Trophoblast cell (in vitro differentiated cells and primary cell): ENCODE data around the gene OR10V1.

Source experiments
- DNase-seq, 2 donors: peaks; one replicate each; pipeline ENCODE4 v3.0.0-alpha.2; 2016
- H2AFZ ChIP-seq: 2 replicates; pipeline ENCODE4 v1.6.1; 2013; ENCODE audit warnings: low read length, moderate library complexity, mild to moderate bottlenecking; ENCODE audit not compliant: insufficient read depth, poor library complexity
- H2AK5ac ChIP-seq: 2 replicates; pipeline ENCODE4 v1.6.1; 2013; ENCODE audit warnings: mild to moderate bottlenecking, low read length
- H2BK120ac ChIP-seq: 2 replicates; pipeline ENCODE4 v1.6.1; 2013; ENCODE audit warnings: low read length, mild to moderate bottlenecking, moderate library complexity; ENCODE audit not compliant: insufficient read depth, poor library complexity
- H2BK12ac ChIP-seq: 2 replicates; pipeline ENCODE4 v1.6.1; 2013; ENCODE audit warnings: mild to moderate bottlenecking, low read length, moderate library complexity
- H2BK5ac ChIP-seq: 2 replicates; pipeline ENCODE4 v1.6.1; 2013; ENCODE audit warnings: low read length, low read depth, moderate library complexity, mild to moderate bottlenecking; ENCODE audit not compliant: poor library complexity
- H3K14ac ChIP-seq: 2 replicates; pipeline ENCODE4 v1.6.1; 2013; ENCODE audit warnings: mild to moderate bottlenecking, low read length
- H3K18ac ChIP-seq: 2 replicates; pipeline ENCODE4 v1.6.1; 2013; ENCODE audit warnings: mild to moderate bottlenecking, low read length
- H3K23ac ChIP-seq: 2 replicates; pipeline ENCODE4 v1.6.1; 2013; ENCODE audit warnings: low read length
- H3K27ac ChIP-seq: 2 replicates; pipeline ENCODE4 v1.5.1; 2013; ENCODE audit warnings: low read depth, mild to moderate bottlenecking, inconsistent platforms, low read length, moderate library complexity
- H3K27me3 ChIP-seq: 2 replicates; pipeline ENCODE4 v1.6.1; 2013; ENCODE audit warnings: inconsistent platforms, mild to moderate bottlenecking, low read length, moderate library complexity; ENCODE audit not compliant: insufficient read depth
- H3K36me3 ChIP-seq, 2 experiments: 1 replicate in 1 of 2; 2 replicates in 1 of 2; pipeline ENCODE4 v1.6.1; 2013; ENCODE audit warnings: low read length in 2 of 2, mild to moderate bottlenecking in 2 of 2, moderate library complexity in 1 of 2; ENCODE audit not compliant: insufficient read depth in 2 of 2, control insufficient read depth in 1 of 2
- H3K4ac ChIP-seq: 2 replicates; pipeline ENCODE4 v1.6.1; 2013; ENCODE audit warnings: low read depth, mild to moderate bottlenecking, low read length, moderate library complexity
- H3K4me1 ChIP-seq, 2 experiments: 1 replicate in 1 of 2; 2 replicates in 1 of 2; pipeline ENCODE4 v1.6.1; 2013; ENCODE audit warnings: low read length in 2 of 2, mild to moderate bottlenecking in 2 of 2, moderate library complexity in 1 of 2; ENCODE audit not compliant: insufficient read depth in 2 of 2, control insufficient read depth in 1 of 2
- H3K4me2 ChIP-seq: 2 replicates; pipeline ENCODE4 v1.6.1; 2013; ENCODE audit warnings: inconsistent platforms, mild to moderate bottlenecking, low read length, moderate library complexity
- H3K4me3 ChIP-seq: 2 replicates; pipeline ENCODE4 v1.5.1; 2013; ENCODE audit warnings: mild to moderate bottlenecking, low read depth, low read length, inconsistent platforms
- H3K79me1 ChIP-seq: one replicate; pipeline ENCODE4 v1.6.1; 2013; ENCODE audit warnings: low read length
- H3K79me2 ChIP-seq: 2 replicates; pipeline ENCODE4 v1.6.1; 2013; ENCODE audit warnings: low read length, mild to moderate bottlenecking; ENCODE audit not compliant: control insufficient read depth, insufficient read depth, poor library complexity
- H3K9ac ChIP-seq: 2 replicates; pipeline ENCODE4 v1.6.1; 2013; ENCODE audit warnings: mild to moderate bottlenecking, low read length
- H3K9me3 ChIP-seq: 2 replicates; pipeline ENCODE4 v1.6.1; 2013; ENCODE audit warnings: low read depth, mild to moderate bottlenecking, control low read depth, inconsistent platforms, low read length; ENCODE audit not compliant: insufficient read depth
- H4K12ac ChIP-seq: 2 replicates; pipeline ENCODE4 v1.6.1; 2013; ENCODE audit warnings: low read depth, mild to moderate bottlenecking, low read length, moderate library complexity
- H4K8ac ChIP-seq: 2 replicates; pipeline ENCODE4 v1.6.1; 2013; ENCODE audit warnings: low read depth, mild to moderate bottlenecking, low read length, moderate library complexity
- H4K91ac ChIP-seq: one replicate; pipeline ENCODE4 v1.6.1; 2013; ENCODE audit warnings: low read depth, mild to moderate bottlenecking, low read length, moderate library complexity
- WGBS: extraction: QIAGEN DNeasy Blood & Tissue Kit; methylation state at CpG from one replicate; pipeline ENCODE4 v1.1.7; 2013; ENCODE audit warnings: missing lambda C conversion rate; ENCODE audit not compliant: insufficient read length, insufficient coverage; ENCODE audit errors: extremely low coverage; 5-methylcytosine and 5-hydroxymethylcytosine counted together

The OR10V1 gene

DNA sequence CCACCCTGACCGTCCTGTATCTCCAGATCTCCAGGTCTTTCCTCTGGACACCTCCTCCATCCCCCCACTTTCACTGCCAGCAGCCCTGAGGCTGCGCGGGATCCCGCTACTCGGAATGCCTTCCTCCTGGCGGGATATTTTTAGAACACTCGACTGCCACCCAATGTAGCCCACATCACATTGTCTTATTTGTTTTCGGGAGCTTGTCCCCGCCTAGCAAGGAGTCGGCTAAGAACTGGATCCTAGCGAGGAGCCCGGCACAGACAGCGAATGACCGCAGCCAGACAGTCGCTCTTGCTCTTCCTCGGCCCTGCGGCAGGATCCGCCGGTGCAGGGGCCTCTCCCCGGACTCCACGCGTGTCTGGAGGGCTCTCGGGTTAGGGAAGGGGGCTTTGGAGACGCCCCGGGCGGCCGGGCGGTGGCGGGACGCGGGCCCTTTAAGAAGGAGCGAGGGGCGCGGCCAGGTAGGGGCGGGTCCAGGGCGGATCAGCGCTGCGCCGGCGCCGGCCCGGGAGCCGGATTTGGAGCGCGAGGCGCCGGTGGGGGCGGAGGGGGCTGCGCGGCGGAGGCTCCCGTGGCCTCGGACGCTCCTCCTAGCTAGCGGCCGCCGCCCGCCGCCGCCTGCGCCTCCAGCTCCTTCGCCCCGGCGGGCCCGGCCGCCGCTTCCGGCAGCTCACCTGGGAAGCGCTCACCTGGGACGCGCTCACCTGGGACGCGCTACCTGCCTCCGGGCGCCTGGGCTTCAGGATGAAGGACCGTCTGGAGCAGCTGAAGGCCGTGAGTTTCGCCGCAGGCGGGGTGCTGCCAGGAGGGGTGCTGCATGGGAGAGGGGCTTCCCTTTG, 41.4 kb upstream of the OR10V1 start, which contains the start of gene STX3:
Gene STX3, plus strand, starts transcription at position 518 of the 842 bp plus-strand sequence. Its CDS starts 230 bp downstream, at position 748.
- peak within 1 kb of the TSS; percentile 98 for H2AFZ ChIP-seq
- H3K9ac ChIP-seq: peak within 1 kb of the TSS; percentile 73
- peaks cover 6 to 23% of the 10 kb centered on the region in 2 experiments for H3K4me1 ChIP-seq
- no peaks in the 10 kb centered on the region for H3K27me3 ChIP-seq
- H3K4me3 ChIP-seq: peak within 1 kb of the TSS; percentile 84
- peak within 1 kb of the TSS; percentile 98 for H4K91ac ChIP-seq
- H3K36me3 ChIP-seq: peaks cover 2 to 3% of the 10 kb centered on the region in 2 experiments
- H2BK5ac ChIP-seq: peak within 1 kb of the TSS; percentile 98
- H2BK120ac ChIP-seq: peak within 1 kb of the TSS; percentile 95
- H3K14ac ChIP-seq: peak within 1 kb of the TSS; percentile 96
- peak within 1 kb of the TSS; percentile 81 for H3K4ac ChIP-seq
- peaks cover 21% of the 10 kb centered on the region for H3K79me2 ChIP-seq
- H4K12ac ChIP-seq: peak within 1 kb of the TSS; percentile 85
- peaks cover 11% of the 10 kb centered on the region for H3K79me1 ChIP-seq
- no peak within 1 kb of the TSS for H3K23ac ChIP-seq
- H3K27ac ChIP-seq: peak within 1 kb of the TSS; percentile 96
- H2BK12ac ChIP-seq: peak within 1 kb of the TSS; percentile 78
- peak within 1 kb of the TSS; percentile 89 for H3K4me2 ChIP-seq
- H2AK5ac ChIP-seq: peak within 1 kb of the TSS; percentile 28
- peak within 1 kb of the TSS; percentile 94 for H3K18ac ChIP-seq
- WGBS: no CpG with 5 or more reads among the region's 80 CpGs
- no peaks in the 10 kb centered on the region for H3K9me3 ChIP-seq
- DNase-seq: peak; percentile 55 to 71
- H4K8ac ChIP-seq: peak within 1 kb of the TSS; percentile 95

DNA sequence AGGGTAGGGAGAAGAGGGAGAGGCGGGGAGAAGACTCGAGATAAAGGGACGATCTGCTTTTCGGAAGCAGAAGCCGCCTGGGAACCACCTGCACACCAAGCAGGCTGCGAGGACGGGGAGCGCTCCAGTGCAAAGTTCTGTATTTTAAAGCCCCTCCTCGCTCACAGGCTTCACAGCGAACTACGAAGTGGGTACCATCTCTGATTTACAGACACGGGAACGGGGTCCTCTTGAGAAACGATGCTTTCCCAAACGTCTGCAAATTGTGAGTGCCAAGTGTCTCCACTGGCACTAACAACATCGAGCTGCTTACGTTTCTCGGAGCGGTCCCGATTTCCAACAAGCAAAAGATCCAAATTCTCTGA, 40.8 kb upstream of the OR10V1 start:
- Histone ChIP-seq H2BK5ac (no peak overlapping the region), H4K91ac (no peak overlapping the region), H2AK5ac (no peak overlapping the region), H2BK12ac (no peak overlapping the region), H3K79me1 (peaks cover 11% of the 10 kb centered on the region), H4K8ac (no peak overlapping the region), H3K79me2 (peaks cover 21% of the 10 kb centered on the region), H3K4me3 (peak overlapping the region; percentile 84), H3K23ac (no peak overlapping the region), H3K27me3 (no peaks in the 10 kb centered on the region), H3K4me2 (peak overlapping the region; percentile 89), H2AFZ (peak overlapping the region; percentile 96), H3K4ac (no peak overlapping the region), H3K18ac (no peak overlapping the region), H3K36me3 (peaks cover 2 to 3% of the 10 kb centered on the region in 2 experiments), H3K27ac (no peak overlapping the region), H3K9me3 (no peaks in the 10 kb centered on the region), H2BK120ac (no peak overlapping the region), H3K9ac (no peak overlapping the region), H3K14ac (no peak overlapping the region), H4K12ac (no peak overlapping the region), H3K4me1 (peaks cover 6 to 23% of the 10 kb centered on the region in 2 experiments)
- no CpG with 5 or more reads among the region's 20 CpGs for WGBS
- peak; percentile 11 to 22 for DNase-seq

DNA sequence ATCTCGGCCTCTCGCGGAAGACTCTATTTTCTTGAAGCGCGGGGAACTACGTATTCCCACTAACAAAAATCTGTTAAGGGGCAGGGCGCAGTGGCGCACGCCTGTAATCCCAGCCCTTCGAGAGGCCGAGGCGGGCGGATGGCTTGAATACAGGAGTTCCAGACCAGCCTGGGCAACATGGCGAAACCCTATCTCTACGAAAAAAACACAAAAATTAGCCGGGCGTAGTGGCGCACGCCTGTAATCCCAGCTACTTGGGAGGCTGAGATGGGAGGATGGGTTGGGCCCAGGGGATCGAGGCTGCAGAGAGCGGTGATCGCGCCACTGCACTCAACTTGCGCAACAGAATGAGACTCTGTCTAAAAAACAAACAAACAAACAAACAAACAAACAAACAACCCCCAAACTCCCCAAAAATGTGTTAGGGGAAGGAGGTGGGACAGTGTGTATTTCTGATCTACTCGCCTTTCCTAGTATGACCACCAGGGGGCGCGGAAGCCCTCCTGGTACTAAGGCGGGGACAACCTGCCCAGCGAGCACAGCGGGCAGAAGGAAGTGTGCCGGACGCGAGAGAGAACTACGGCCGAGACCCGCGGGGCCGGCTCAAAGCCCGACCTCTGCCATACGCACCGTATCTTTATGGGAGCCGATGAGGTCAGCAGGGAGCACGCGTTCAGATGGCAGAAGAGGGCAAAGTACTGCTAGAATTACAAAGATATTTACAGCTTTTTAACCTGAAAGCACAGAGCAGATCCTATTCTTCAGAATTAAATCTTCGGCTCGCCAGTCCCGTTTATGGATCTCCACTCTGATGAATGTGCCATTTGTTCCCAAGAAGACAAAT, 40.2 kb upstream of the OR10V1 start:
- peaks cover 11% of the 10 kb centered on the region for H3K79me1 ChIP-seq
- peaks cover 2 to 3% of the 10 kb centered on the region in 2 experiments for H3K36me3 ChIP-seq
- peak; percentile 75 to 89 for DNase-seq
- H4K12ac ChIP-seq: no peak overlapping the region
- no peak overlapping the region for H4K8ac ChIP-seq
- H2AFZ ChIP-seq: no peak overlapping the region
- H4K91ac ChIP-seq: peak overlapping the region; percentile 4
- no peak overlapping the region for H3K14ac ChIP-seq
- no peak overlapping the region for H2AK5ac ChIP-seq
- WGBS: no CpG with 5 or more reads among the region's 47 CpGs
- H3K27me3 ChIP-seq: no peaks in the 10 kb centered on the region
- H3K4me3 ChIP-seq: peak overlapping the region; percentile 84
- no peak overlapping the region for H3K4ac ChIP-seq
- no peak overlapping the region for H2BK5ac ChIP-seq
- H3K79me2 ChIP-seq: peaks cover 21% of the 10 kb centered on the region
- no peak overlapping the region for H3K23ac ChIP-seq
- no peak overlapping the region for H3K18ac ChIP-seq
- H3K4me2 ChIP-seq: peak overlapping the region; percentile 89
- H2BK120ac ChIP-seq: no peak overlapping the region
- H3K4me1 ChIP-seq: peaks cover 6 to 23% of the 10 kb centered on the region in 2 experiments
- H3K9me3 ChIP-seq: no peaks in the 10 kb centered on the region
- no peak overlapping the region for H2BK12ac ChIP-seq
- H3K27ac ChIP-seq: no peak overlapping the region
- H3K9ac ChIP-seq: no peak overlapping the region

DNA sequence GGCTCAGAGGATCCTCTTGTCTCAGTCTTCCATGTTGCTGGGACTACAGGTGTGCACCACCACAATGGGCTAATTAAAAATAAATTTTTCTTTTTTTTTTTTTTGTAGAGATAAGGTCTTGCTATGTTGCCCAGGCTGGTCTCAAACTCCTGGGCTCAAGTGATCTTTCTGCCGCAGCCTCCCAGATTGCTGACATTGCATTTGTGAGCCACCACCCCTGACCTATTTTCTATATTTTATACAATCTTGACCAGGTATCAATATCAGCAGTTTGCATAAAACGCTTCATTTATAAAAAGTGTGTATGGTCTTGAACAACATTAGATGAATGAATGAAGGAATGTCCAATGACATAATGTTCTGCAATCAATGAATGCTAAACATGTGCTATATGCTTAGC, 32.5 kb upstream of the OR10V1 start:
- Histone ChIP-seq H3K79me2 (no peaks in the 10 kb centered on the region), H3K9ac (no peak overlapping the region), H3K4me2 (no peak overlapping the region), H2BK120ac (no peak overlapping the region), H3K4ac (no peak overlapping the region), H4K12ac (no peak overlapping the region), H3K36me3 (no peaks in the 10 kb centered on the region), H3K27ac (no peak overlapping the region), H4K91ac (no peak overlapping the region), H2BK12ac (no peak overlapping the region), H3K14ac (no peak overlapping the region), H3K4me3 (no peak overlapping the region), H2BK5ac (no peak overlapping the region), H4K8ac (no peak overlapping the region), H3K9me3 (no peaks in the 10 kb centered on the region), H3K79me1 (no peaks in the 10 kb centered on the region), H3K23ac (no peak overlapping the region), H2AK5ac (no peak overlapping the region), H2AFZ (no peak overlapping the region), H3K4me1 (no peaks in the 10 kb centered on the region), H3K18ac (no peak overlapping the region), H3K27me3 (no peaks in the 10 kb centered on the region)
- DNase-seq: no peak
- no CpG with 5 or more reads among the region's 2 CpGs for WGBS
